Renal cortex interstitium (tissue), 11 donors: ENCODE data around the gene ANKRD40CL. TPM values are rescaled to one million over a fixed set of nuclear protein-coding genes. Genes with fewer than 3 reads are reported as not detected.
A peak's percentile ranks its signal among the peaks of the same experiment; 100 is the strongest.

Source experiments
- DNase-seq, 11 donors: peaks; one replicate each; pipeline ENCODE4 v3.0.0-alpha.2; 2013; ENCODE audit warnings: low read depth in 9 of 11, low spot score in 4 of 11; ENCODE audit errors: extremely low read depth in 1 of 11
- polyA plus RNA-seq, 3 donors: library from polyadenylated mRNA; unstranded; fragments of 120-200 nt; gene quantifications; one replicate each; pipeline ENCODE4 v1.2.1, GENCODE V29; 2013; ENCODE audit not compliant: insufficient read length in 3 of 3

The ANKRD40CL gene
- polyA plus RNA-seq, 3 donors, result 0.13 to 0.24 (median 0.23) TPM

DNA sequence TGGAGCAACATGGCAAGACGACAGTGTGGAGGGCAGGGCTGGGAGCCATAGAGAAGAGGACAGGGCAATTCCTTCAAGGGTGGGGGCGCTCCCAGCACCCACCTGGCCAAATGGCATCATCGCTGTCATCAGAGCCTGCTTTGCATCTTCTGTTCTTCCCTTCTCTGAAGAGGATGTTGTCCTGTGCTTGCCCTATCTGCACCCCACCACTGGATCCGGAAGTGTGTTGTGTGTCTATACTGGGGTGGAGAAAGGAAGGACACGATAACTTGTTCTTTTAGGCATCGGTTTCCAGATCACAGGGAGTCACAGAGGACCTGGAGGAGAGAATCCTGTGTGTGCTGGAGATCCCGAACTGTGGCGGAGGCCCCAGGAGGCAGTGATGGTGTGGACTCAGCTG is 25.7 kb upstream of the ANKRD40CL start:
- no peak for DNase-seq

- DNase-seq, result no peak
Observed at GRCh38 chr17:50792132-50792531, 24.8 kb upstream of the ANKRD40CL start.

DNA sequence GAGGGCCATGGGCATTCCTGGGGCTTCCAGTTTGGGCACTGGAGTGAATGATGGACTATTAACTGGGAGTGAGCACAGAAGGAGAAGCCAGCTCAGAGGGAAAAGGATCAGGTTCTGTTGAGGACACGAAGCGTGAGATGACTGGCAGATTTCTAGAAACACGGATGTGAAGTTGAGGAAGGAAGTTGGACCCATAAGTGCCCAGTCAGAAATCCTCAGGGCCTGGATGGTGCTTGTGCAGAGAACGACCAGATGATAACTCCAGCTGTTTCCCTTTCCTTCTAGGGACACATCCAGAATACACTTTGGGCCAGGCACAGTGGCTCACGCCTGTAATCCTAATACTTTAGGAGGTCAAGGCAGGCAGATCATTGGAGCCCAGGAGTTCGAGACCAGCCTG is 23.3 kb upstream of the ANKRD40CL start:
- no peak for DNase-seq

- no peak for DNase-seq
Observed at GRCh38 chr17:50787106-50787505, 19.8 kb upstream of the ANKRD40CL start.

DNA sequence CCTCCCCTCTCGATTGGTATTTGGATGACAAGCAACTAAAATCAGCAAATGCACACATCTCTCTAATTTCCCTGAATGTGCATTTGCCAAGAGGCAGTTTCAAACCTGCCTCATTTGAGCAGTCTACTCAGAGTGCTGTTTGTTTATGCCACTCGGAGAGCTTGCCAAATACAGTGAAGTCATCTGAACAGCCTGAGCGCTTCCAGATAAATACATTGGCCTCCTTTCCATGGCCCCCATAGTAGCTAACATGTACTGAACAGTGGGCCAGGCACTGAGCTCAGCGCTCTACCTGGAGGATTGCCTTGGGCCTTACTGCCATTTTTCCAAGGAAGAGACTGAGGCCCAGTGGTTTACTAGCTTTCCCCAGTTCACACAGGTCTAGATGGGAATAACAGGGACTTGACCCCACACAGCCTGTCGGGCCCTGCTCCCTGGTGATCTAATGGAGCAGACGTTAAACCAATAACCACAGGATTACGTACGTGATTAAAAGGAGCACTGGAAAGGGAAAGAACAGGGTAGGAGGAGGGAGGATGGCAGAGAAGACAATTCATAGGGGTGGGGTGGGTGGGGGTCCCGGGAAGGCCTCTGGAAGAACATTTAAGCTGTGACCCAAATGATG is 18.7 kb upstream of the ANKRD40CL start:
- DNase-seq, result no peak

GRCh38 chr17:50785126-50785525 is 17.8 kb upstream of the ANKRD40CL start:
- no peak for DNase-seq

DNA sequence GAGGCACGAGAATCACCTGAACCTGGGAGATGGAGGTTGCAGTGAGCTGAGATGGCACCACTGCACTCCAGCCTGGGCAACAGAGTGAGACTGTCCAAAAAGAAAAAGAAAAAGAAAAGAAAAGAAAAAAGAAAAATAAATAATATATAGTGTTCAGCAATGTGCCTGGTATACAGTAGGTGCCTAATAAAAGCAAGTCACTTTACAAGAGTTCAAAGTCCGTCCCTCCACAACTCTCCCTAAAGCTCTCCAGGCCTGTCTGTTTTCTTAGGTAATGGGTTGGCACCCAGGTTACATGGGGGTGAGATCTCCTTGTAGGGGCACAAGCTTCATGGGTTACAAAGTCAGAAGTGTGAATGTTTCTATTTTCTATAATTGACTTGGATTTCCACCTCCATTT is 16.6 kb upstream of the ANKRD40CL start:
- no peak for DNase-seq

DNA sequence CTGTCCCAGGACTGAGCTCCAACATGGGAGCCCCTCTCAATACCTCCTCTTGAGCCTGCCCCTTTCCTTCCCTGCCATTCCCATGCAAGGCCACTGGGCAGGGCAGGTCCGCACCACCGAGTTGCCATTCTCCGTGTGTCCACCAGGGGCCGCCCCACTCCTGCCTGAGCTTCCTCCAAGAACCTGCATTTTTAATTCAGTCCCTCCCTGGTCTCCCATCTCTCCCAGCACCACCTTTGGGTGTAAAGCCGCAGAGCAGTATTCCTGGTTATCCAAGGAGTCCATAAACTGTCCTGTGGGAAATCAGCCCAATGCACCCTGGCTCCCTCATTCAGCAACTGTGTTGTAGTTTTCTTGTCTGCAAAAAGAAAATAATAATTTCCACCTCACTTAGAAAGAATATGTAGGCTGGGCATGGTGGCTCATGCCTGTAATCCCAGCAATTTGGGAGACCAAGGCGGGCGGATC is 15.9 kb upstream of the ANKRD40CL start:
- DNase-seq, result peak; percentile 57 to 78 (median 76)

DNA sequence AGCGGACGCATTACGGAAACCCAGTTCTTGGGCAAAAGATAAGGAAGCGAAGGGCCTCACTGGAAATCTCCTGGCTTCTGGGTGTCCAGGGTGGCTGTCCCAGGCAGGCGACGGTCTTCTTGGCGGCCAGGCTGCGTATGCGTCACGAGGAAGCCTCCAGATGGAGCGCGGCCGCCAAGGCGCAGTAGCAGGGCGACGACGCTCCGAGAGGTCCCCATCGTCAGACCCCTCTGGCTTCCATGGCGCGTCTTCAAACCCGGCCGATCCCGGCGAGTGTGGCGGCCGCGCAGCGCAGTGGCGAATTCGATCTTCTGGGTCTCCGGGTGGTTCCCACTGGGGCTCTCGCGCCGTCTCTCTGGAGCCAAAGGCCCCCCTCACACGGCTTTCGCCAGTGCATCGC is 13.8 kb upstream of the ANKRD40CL start:
- DNase-seq, result no peak

GRCh38 chr17:50779747-50780353 is 12.5 kb upstream of the ANKRD40CL start:
- DNase-seq, result no peak

DNA sequence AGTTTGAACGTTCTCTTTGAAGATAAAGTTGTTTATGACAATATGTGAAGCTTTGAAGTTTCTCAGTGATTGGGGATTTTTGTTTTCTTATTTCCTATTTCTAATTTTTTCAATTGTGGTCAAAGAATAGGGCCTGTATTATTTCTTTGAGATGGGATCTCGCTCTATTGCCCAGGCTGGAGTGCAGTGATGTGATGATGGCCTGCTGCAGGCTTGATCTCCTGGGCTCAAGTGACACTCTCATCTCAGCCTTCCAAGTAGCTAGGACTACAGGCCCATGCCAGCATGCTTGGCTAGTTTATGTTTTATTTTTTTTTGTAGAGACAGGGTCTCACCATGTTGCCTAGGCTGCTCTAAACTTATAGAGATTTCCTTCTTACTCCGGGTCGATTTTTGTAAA is 11.7 kb upstream of the ANKRD40CL start:
- DNase-seq, result no peak

DNA sequence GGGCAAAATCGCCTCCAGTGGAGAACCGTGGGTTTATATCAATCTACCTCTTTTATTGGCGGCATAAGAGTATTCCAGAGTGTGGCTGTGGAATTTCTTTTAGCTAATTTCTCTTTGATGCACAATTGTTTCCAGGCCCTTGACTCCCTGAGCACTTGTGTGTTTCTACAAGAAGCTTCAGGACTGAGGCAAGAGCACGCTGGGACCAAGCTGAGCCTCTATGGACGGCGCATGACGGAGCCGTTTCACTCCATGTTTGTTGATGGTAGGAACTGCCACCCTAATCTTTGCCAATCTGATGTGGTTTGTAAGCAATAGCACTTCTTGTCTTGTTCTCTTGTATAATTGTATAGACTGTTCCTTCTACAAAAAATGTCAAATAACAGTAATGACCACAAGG is 11.2 kb upstream of the ANKRD40CL start:
- no peak for DNase-seq

- no peak for DNase-seq
Observed at GRCh38 chr17:50775926-50776325, 8.6 kb upstream of the ANKRD40CL start.

GRCh38 chr17:50774225-50774803 is 7.0 kb upstream of the ANKRD40CL start:
- no peak for DNase-seq

DNA sequence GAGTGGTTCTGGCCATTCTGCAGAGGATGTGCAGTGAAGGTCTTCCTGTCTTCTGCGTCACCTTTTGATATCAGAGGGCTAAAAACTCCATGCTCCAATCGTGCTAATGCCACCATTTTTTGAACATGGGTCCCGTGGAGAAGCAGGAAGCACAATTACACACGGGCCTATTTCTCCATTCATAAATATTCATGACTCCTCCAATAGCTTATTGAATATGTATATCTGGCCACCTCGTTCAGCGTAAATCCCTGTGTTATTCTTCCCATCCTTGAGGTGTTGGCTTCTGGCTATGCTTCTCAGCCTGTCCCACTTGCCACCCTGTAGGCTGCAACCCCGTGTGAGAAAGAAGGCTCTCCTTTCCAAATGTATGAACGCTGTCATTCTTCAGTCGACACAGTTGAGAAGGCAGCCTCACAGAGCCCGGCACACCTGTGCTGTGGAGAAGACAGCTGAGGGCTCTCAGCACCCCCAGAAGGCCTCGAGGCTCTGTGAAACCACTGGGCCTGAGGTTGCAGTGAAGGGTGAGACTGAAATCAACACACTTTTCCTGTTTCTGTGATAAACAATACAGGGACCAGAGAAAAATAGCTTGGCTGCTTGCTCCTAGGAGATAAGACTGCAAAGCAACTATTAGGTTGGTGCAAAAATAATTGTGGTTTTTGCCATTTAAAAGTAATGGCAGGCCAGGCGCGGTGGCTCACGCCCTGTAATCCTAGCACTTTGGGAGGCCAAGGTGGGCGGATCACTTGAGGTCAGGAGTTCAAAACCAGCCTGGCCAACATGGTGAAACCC is 4.9 kb upstream of the ANKRD40CL start:
- DNase-seq, result no peak

DNA sequence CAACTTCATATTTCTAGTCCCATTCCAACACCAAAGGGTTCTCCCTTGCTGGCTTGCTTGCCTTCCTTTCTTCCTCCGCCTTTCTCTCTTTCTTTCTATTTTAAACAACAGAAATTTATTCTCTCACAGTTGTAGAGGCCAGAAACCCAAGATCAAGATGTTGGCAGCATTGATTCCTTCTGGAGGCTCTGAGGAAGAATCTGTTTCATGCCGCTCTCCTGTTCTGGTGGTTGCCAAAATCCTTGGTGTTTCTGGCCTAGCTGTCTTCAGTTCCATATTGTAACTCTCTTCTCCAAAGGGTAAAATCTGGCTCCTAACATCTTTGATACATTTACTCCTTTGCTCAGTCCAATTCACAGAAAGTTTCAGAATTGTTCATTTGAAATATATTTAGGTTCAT is 3.0 kb upstream of the ANKRD40CL start:
- no peak for DNase-seq

- no peak for DNase-seq
Observed at GRCh38 chr17:50769884-50770283, 2.6 kb upstream of the ANKRD40CL start.

GRCh38 chr17:50768346-50768761 is 1.0 kb upstream of the ANKRD40CL start:
- DNase-seq, result no peak

DNA sequence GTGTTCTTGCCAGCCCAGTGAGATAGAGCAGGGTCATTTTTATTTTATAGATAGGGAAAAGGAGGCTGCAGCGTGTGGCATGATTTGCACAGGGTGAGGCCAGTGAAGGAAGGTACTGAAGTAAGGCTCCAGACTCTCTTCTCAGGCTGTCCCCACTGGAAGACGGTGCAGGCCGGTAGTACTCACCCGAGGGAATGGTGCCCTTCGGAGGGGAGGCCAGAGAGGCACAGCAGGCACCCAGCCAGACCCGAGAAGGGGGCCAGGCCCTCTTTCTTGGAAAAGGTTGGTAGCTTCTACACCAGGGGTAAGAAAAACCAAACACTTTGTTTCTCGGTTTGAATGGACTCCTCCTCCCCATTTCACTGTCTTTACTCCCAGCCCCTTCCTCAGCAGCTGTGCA is 288 bp downstream of the ANKRD40CL start:
- DNase-seq, result no peak
